GM18867 (cell line): Measurements from ENCODE around the gene MAVS.
"Not testable (repeated sequence)": the region's sequence is repeated elsewhere in the genome, so short reads cannot be mapped to it uniquely, and the experiment has no call there.

Source experiments
- ATAC-seq: cut with Tn5 transposase; IDR thresholded peaks from one replicate; pipeline ENCODE4 v1.9.1; 2021; ENCODE audit warnings: mild to moderate bottlenecking, moderate library complexity; ENCODE audit not compliant: unreplicated experiment

The MAVS gene

DNA sequence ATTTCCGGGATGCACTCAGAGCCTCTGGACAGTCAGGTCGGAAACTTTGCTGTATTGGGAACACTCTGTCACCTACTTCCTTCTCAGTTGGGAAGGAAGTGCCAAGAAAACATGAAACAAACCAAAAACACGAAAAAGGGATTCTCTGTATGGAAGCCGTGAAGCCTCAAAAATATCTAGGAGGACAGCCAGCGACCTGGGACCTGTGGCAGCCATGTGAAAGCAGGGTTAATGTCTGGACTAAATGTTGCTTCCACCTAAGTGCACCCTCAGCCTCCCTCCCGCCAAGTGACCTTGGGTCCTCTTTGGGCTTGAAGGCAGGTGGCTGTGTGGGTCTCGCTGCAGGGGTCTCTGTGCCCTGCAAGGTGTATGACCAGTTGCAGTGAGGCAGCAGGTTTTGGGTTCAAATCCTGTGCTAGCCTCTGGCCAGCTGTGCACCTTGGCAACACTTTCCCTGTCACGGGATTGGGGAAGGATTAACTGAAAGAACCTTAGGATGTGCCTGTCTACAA is 851 bp downstream of the MAVS start:
- ATAC-seq: no peak

DNA sequence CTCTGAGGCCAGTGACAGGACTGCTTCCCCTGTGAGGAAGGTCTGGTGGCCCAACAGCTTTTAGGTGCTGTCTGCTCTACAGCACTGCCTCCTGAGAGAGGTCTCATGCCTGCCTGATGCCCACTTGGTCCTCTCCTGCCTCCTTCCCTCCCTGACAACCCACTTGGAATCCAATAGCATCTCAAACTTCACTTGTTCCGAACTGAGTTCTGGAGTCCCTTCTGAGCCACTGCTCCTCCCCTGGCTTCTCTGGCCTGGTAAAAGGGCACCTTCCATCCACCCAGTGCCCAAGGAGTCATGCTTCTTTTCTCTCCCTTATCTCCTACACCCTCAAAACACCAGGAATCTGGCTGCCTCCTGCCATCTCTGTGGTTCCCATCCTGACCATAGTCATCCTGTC is 1.9 kb downstream of the MAVS start:
- no peak for ATAC-seq

DNA sequence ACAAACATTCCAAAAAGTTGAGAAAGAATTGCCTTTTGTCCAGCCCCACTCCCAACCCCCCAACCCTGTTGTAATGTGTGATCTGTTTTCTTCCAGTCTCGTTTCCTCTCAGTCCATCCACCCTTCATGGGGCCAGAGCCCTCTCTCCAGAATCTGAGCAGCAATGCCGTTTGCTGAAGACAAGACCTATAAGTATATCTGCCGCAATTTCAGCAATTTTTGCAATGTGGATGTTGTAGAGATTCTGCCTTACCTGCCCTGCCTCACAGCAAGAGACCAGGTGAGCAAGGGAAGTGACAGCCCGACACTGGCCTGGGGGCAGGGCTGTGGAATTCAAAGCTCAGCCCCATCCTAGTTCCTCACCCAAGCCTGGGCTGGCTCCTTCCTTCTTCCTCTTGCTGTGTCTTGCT is 7.8 kb downstream of the MAVS start:
- no peak for ATAC-seq

DNA sequence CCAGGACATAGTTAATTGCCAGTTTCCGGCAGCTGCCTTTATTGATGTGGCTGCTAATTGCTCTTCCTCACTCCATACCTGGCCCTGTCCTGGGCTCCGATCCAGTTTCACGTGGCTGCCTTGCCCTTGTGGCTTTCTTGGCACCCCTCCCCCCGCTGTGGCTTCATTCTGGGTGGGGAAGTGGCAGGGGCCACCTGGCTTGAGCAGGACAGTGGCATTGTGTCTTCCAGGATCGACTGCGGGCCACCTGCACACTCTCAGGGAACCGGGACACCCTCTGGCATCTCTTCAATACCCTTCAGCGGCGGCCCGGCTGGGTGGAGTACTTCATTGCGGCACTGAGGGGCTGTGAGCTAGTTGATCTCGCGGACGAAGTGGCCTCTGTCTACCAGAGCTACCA is 10.8 kb downstream of the MAVS start:
- ATAC-seq: no peak

DNA sequence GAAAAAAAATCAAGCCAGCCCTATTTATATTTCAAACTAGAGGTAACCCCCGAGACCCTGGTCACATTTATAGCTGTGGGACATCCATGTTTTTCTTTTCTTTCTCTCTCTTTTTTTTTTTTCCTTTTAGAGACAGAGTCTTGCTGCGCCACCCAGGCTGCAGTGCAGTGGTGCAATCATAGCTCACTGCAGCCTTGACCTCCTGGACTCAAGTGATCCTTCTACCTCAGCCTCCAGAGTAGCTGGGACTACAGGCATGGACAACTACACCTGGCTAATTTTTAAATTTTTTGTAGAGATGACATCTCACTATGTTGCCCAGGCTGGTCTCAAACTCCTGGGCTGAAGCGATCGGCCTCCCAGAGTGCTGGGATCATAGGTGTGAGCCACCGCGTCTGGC is 12.1 kb downstream of the MAVS start:
- ATAC-seq: no peak

DNA sequence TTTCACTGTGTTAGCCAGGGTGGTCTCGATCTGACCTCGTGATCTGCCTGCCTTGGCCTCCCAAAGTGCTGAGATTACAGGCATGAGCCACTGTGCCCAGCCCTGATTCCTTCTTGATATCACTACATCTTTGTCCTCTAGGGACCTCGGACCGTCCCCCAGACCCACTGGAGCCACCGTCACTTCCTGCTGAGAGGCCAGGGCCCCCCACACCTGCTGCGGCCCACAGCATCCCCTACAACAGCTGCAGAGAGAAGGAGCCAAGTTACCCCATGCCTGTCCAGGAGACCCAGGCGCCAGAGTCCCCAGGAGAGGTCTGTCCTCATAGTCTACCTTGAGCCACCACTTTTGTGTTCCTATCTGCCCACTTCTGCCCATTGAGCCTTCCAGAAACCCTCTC is 14.6 kb downstream of the MAVS start:
- no peak for ATAC-seq

DNA sequence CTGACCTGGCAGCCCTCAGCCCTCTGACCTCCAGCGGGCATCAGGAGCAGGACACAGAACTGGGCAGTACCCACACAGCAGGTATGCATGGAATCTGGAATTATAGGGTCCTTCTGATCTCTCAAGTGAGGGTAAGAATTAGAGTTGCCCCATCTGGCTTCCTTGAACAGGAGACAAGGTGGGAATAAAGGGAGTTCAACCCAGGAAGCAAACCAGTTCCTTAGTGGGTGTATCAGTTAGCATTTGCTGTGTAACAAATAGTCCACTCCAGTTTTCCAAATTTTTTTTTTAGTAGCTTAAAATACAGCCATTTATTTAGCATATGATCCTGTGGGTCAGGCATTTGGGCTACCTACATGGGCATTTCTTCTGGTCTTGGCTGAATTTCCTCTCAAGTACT is 15.7 kb downstream of the MAVS start:
- no peak for ATAC-seq

DNA sequence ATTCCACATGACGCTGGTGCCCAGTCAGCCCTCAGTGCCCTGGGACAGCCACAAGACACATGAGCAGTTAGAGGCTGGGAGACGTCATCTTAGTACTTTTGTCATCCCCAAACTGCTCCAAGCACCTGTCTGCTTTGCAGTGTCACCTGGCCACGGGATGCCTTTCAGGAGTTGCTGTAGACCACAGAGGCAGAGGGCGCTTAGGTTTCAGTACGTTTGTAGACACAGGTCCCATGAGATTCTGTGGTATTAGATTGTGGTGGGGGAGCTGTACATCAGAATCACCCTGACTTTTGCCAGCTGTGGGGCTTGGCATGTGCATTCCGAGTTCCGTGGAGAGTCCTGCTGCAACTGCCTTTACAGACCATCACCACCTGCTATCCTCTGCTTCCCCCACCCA is 16.7 kb downstream of the MAVS start:
- no peak for ATAC-seq

DNA sequence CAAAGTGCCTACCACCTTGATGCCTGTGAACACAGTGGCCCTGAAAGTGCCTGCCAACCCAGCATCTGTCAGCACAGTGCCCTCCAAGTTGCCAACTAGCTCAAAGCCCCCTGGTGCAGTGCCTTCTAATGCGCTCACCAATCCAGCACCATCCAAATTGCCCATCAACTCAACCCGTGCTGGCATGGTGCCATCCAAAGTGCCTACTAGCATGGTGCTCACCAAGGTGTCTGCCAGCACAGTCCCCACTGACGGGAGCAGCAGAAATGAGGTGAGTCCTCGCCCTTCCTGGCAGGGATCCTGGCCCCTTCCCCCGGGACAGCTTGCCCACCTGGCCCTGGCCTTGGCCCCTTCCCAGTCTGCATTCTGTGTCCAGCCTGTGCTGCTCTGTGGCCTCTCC is 17.9 kb downstream of the MAVS start:
- no peak for ATAC-seq

DNA sequence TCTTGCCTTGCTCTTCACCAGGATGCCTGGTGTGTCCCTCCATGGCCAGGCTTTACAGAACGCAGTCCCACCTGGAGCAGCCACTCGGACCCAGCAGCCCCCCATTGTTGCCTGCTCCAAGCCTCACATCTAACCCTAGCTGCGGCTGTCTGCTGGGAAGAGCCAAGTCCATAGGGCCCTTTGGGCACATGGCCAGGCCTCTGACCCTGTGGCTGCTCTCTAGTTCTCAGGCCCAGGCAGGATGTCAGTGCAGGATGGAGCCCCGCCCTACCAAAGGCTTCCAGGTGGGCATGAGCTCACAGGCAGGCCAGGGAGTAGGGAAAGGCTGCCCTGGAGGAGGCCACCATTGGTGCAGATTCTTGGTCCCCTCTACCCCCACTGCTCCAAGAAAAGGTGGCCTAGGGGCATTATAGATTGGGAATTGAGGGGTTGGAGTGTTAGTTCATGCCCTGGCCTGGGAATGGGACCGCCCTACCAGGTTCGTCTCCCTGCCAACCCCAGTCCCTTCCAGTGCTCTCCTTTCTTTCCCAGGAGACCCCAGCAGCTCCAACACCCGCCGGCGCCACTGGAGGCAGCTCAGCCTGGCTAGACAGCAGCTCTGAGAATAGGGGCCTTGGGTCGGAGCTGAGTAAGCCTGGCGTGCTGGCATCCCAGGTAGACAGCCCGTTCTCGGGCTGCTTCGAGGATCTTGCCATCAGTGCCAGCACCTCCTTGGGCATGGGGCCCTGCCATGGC is 18.7 kb downstream of the MAVS start:
- no peak for ATAC-seq

DNA sequence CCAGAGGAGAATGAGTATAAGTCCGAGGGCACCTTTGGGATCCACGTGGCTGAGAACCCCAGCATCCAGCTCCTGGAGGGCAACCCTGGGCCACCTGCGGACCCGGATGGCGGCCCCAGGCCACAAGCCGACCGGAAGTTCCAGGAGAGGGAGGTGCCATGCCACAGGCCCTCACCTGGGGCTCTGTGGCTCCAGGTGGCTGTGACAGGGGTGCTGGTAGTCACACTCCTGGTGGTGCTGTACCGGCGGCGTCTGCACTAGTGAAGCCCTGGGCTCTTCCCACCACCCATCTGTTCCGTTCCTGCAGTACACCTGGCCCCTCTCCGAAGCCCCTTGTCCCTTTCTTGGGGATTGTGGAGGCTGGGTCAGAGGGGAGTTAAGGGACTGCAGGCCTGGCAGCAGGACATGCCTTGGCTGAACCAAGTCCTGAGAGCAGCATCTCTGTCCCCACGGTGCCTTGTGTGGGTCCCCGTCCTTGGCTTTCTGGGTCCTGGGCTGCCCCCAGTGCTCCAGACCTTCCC is 19.3 kb downstream of the MAVS start:
- ATAC-seq: no peak

DNA sequence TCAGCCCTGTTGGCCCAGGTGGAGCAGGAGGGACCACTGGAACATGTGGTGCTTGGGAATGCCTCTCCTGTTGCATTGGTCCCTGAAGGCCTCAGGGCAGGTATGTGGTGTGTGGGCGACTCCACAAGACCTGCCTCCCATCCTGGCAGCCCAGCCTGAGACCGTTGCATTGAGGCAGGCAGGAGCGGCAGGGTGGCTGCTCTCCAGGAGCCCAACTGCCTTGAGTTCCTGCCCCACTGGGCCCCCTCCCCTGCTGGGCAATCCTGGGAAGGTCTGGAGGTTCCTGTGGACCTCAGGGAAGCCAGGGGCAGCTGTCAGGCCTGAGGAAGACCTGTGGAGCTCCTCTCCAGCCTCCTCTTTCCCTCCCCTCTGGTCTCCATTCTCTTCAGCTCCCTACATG is 19.8 kb downstream of the MAVS start:
- ATAC-seq: no peak

DNA sequence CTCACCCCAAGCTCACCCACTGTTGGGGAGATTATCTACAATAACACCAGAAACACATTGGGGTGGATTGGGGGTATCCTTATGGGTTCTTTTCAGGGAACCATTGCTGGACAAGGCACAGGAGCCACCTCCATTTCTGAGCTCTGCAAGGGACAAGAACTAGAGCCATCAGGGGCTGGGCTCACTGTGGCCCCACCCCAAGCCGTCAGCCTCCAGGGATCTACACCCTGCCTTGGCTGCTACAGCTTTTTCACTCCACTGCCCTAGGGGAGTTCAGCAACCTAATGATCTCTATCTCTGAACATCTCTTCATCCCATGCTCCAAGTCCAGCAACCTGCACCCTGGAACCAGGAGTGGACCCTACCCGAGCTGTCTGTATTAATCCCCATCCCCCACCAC is 21.2 kb downstream of the MAVS start:
- ATAC-seq: no peak

DNA sequence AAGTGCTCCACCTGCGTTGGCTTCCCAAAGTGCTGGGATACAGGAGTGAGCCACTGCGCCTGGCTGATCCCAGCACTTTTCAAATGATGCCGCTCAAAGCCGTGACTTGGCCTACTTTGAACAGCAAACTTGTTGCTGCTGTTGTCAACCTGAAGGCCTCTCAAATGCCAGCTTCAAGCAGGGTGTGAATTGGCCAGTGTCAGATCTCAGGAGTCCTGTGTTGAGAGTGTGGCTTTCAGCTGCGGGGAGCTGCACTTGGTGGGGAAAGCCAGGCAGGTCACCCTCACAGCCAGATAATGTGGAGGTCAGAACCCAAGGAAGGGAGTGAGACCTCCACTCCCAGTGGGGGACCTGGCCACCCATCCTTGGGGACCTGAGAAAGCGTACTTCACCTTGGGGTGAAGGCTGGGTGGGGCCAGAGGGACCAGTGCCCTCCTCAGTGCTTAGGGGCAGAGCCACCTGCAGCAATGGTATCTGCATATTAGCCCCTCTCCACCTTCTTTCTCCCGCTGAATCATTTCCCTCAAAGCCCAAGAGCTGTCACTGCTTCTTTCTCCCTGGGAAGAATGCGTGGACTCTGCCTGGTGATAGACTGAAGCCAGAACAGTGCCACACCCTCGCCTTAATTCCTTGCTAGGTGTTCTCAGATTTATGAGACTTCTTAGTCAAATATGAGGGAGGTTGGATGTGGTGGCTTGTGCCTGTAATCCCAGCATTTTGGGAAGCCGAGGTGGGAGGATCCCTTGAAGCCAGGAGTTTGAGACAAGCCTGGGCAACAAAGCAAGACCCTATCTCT is 23.4 kb downstream of the MAVS start:
- ATAC-seq: no peak

DNA sequence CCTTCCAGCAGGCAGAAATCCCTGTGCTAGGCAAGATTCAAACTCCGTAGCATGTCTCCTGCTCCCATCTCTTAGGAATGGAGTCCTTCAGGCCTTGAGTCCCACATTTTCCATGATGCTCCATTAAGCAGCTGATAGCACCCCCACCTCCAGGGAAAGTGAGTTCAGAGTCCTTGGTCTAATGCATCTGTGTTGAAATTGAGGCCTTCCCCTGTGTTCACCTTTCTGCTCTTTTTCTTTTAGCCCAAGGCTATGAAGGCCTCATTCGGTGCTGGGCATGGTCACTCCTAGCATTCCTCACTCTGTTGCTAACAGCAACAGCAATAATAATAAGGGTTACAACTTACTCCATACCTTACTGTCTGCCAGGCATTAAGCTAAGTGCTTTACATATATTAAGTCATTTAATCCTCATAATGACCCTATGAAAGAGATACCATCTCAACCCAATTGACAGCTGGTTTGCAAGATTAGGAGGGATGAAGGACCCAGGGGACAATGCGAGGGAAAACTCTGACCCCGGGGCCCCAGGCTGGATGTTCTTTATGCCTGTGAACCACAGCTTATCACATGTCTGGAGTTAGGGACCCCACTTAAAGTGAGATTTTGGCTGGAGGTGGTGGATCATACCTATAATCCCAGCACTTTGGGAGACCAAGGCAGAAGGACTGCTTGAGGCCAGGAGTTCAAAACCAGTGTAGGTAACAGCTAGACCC is 25.1 kb downstream of the MAVS start:
- no peak for ATAC-seq

DNA sequence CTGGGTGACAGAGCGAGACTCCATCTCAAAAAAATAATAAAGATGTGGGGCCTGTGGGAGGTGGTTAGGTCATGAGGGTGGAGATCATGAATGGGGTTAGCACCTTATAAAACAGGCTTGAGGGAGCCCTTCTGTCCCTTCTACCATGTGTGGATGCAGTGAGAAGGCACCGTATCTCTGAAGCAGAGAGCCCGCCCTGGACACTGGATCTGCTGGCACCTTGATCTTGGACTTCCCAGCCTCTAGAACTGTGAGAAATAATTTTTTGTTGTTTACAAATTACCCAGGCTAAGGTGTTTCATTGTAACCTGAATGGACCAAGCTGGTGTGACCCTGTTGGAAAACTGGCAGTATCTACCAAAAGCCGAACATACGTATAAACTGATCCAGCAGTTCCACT is 26.9 kb downstream of the MAVS start:
- ATAC-seq: no peak

DNA sequence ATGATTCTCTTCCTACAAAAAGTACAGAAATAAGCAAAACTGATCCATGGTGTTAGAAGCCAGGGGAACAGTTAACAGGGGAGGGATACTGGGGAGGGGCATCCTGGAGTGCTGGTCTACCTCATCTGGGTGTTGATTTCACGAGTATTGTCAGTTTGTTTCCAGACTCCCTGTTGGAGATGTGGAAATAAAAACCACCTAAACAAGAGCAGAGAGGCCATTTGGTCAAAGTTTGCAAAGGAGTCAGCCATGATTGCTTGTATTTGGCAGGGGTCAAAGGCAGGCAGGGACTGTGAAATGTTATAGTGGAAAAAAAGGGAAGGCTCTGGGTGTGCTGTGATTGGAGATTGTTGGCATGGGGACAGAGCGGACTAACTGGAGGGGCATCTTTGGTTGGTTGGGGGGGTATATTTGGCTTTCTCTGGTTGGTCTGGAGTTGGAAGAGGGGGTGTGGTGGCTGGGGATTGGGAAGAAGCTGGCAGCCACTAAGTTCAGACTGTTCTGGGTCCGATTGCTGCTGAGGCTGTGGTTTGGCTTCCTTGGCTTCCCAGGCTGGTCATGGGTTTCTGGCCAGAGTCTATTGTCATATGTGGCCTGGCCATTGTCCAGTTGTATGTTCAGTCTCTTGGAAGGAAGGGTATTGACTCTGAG is 27.7 kb downstream of the MAVS start:
- no peak for ATAC-seq

DNA sequence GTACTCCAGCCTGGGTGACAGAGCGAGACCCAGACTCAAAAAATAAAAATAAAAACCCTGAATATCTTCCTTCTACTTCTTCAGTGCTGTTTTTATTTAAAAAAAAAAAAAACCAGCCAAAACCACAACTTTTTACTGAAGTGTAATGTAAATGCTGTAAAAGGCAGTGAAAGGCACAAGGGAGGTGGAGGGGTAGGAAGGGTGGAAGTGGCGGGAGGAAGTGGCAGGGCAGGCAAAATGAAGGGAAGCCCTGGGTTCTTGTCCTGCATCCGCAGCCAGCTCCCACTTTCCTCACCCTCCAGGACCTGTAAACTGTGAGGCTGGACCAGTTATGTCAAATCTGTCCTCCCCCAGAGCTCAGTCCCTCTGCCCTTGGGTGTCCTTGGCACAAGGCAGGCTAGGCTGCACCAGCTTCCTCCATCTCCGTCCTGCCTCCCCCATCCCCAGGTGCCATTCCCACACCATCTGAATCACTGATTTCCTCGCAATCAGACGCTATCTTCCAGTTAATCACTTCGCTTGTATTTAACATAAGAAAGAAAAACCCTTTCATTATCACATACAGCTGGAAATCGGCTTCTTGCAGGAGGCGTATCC is 28.8 kb downstream of the MAVS start:
- ATAC-seq: no peak

DNA sequence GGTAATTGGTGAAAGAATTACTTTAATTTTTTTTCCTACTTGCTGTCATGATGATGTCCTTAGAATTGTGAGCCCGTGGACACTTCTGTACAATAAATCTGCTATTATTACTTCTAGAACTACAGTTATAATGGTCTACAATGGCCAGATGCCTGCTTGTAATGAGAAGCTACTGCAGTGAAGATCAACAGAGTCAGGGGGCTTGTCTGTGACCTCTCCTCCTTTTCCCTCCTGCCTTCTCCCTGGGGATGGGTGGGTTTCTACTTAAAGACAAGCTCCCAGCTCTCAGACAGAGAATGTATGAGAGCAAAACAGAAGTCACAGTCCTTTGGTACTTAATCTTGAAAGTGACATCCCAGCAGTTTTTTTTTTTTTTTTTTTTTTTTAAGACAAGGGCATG is 29.4 kb downstream of the MAVS start:
- ATAC-seq: no peak

DNA sequence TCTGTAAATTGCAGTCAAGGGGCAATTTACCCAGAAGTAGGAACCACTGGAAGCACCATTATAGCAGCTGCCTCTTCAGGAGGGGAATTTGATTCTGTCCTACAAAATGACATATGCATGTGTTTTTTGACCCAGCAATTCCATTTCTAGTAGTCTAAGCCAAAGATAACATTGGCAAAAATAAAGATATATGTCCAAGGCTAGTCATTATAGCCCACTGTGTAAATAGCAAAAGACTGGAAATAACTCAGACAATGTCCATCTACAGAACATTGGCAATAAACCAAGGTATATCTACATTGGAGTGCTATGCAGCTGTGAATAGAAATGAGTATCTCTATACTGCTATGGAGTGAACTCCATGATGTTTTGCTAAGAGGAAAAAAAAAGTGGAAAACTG is 30.0 kb downstream of the MAVS start:
- no peak for ATAC-seq

DNA sequence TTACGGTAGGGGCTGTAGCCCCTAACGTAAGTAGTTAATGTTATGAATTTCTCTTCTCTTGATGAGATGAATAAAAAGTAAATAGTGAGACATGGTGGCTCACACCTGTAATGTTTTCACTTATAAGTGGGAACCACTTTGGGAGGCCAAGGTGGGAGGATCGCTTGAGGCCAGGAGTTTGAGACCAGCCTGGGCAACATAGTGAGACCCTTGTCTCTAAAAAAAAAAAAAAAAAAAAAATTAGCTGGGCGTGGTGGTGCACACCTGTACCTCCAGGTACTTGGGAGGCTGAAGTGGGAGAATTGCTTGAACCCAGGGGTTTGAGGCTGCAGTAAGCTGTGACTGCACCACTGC is 32.3 kb downstream of the MAVS start:
- not testable (repeated sequence) for ATAC-seq
